HUES64 (cell line): Measurements from ENCODE around the gene PDZRN3.

ENCODE experiments used
- H3K27ac ChIP-seq: 2 replicates; pipeline ENCODE4 v1.7.0; 2013; ENCODE audit warnings: low read depth, low read length, inconsistent platforms
- H3K27me3 ChIP-seq: 2 replicates; pipeline ENCODE4 v1.6.1; 2013; ENCODE audit warnings: mild to moderate bottlenecking, low read length; ENCODE audit not compliant: insufficient read depth
- H3K36me3 ChIP-seq: 2 replicates; pipeline ENCODE4 v1.6.1; 2013; ENCODE audit warnings: mild to moderate bottlenecking, low read length; ENCODE audit not compliant: insufficient read depth
- H3K4me1 ChIP-seq: 2 replicates; pipeline ENCODE4 v1.6.1; 2013; ENCODE audit warnings: mild to moderate bottlenecking, low read length, moderate library complexity; ENCODE audit not compliant: insufficient read depth
- H3K4me3 ChIP-seq: 2 replicates; pipeline ENCODE4 v1.5.1; 2013; ENCODE audit warnings: mild to moderate bottlenecking, low read length, moderate library complexity
- H3K9ac ChIP-seq: 2 replicates; pipeline ENCODE4 v1.6.1; 2013; ENCODE audit warnings: mild to moderate bottlenecking, low read depth, low read length
- H3K9me3 ChIP-seq: 2 replicates; pipeline ENCODE4 v1.6.1; 2013; ENCODE audit warnings: low read depth, low read length; ENCODE audit not compliant: insufficient read depth
- WGBS: fragments of 150-250, 120-280 bp; methylation state at CpG from one replicate; pipeline ENCODE4 v1.1.7; 2013; ENCODE audit warnings: missing lambda C conversion rate; 5-methylcytosine and 5-hydroxymethylcytosine counted together

PDZRN3 gene

GRCh38 chr3:73433079-73433478 lies 191.7 kb downstream of the PDZRN3 start:
- Histone ChIP-seq H3K4me1 (no peaks in the 10 kb centered on the region), H3K9ac (no peak overlapping the region), H3K9me3 (no peaks in the 10 kb centered on the region), H3K27me3 (no peaks in the 10 kb centered on the region), H3K27ac (no peak overlapping the region), H3K36me3 (no peaks in the 10 kb centered on the region), H3K4me3 (no peak overlapping the region)
- 100% methylated on average over 2 of the region's 2 CpGs for WGBS

GRCh38 chr3:73432706-73433032 lies 192.1 kb downstream of the PDZRN3 start:
- H3K4me3 ChIP-seq = no peak overlapping the region
- H3K9ac ChIP-seq = no peak overlapping the region
- no peak overlapping the region for H3K27ac ChIP-seq
- H3K9me3 ChIP-seq = no peaks in the 10 kb centered on the region
- no peaks in the 10 kb centered on the region for H3K27me3 ChIP-seq
- H3K4me1 ChIP-seq = no peaks in the 10 kb centered on the region
- 100% methylated on average over 1 of the region's 1 CpG for WGBS
- no peaks in the 10 kb centered on the region for H3K36me3 ChIP-seq

- Histone ChIP-seq H3K27me3 (no peaks in the 10 kb centered on the region), H3K9ac (no peak overlapping the region), H3K36me3 (no peaks in the 10 kb centered on the region), H3K9me3 (no peaks in the 10 kb centered on the region), H3K4me3 (no peak overlapping the region), H3K27ac (no peak overlapping the region), H3K4me1 (no peaks in the 10 kb centered on the region)
- WGBS = 75% methylated on average over 9 of the region's 9 CpGs
Observed at GRCh38 chr3:73432023-73432705, 192.6 kb downstream of the PDZRN3 start.

- Histone ChIP-seq H3K27me3 (no peaks in the 10 kb centered on the region), H3K4me1 (0 out of 2 replicates have a peak, but pooled peaks cover 4% of the 10 kb centered on the region), H3K36me3 (no peaks in the 10 kb centered on the region), H3K4me3 (no peak overlapping the region), H3K27ac (no peak overlapping the region), H3K9me3 (no peaks in the 10 kb centered on the region), H3K9ac (no peak overlapping the region)
- WGBS = 85% methylated on average over 6 of the region's 6 CpGs
Observed at GRCh38 chr3:73431183-73431900, 193.4 kb downstream of the PDZRN3 start.

GRCh38 chr3:73427048-73427706 lies 197.6 kb downstream of the PDZRN3 start:
- 94% methylated on average over 11 of the region's 11 CpGs for WGBS
- Histone ChIP-seq H3K9ac (no peak overlapping the region), H3K27me3 (no peaks in the 10 kb centered on the region), H3K4me3 (no peak overlapping the region), H3K36me3 (no peaks in the 10 kb centered on the region), H3K4me1 (0 out of 2 replicates have a peak, but pooled peaks cover 4% of the 10 kb centered on the region), H3K27ac (no peak overlapping the region), H3K9me3 (no peaks in the 10 kb centered on the region)

GRCh38 chr3:73426606-73427005 lies 198.1 kb downstream of the PDZRN3 start:
- Histone ChIP-seq H3K9me3 (no peaks in the 10 kb centered on the region), H3K4me1 (0 out of 2 replicates have a peak, but pooled peaks cover 4% of the 10 kb centered on the region), H3K27me3 (no peaks in the 10 kb centered on the region), H3K27ac (no peak overlapping the region), H3K36me3 (no peaks in the 10 kb centered on the region), H3K9ac (no peak overlapping the region), H3K4me3 (no peak overlapping the region)
- WGBS = 76% methylated on average over 7 of the region's 7 CpGs

GRCh38 chr3:73423116-73423515 lies 201.6 kb downstream of the PDZRN3 start:
- Histone ChIP-seq H3K9me3 (no peaks in the 10 kb centered on the region), H3K4me1 (peaks cover 9% of the 10 kb centered on the region; the same call in 1 of the 2 replicates), H3K36me3 (no peaks in the 10 kb centered on the region), H3K27ac (no peak overlapping the region), H3K4me3 (no peak overlapping the region), H3K9ac (no peak overlapping the region), H3K27me3 (no peaks in the 10 kb centered on the region)
- WGBS = 92% methylated on average over 3 of the region's 3 CpGs

- H3K27me3 ChIP-seq = no peaks in the 10 kb centered on the region
- no peak overlapping the region for H3K4me3 ChIP-seq
- 100% methylated on average over 1 of the region's 2 CpGs for WGBS
Observed at GRCh38 chr3:73422571-73422970, 202.2 kb downstream of the PDZRN3 start.

GRCh38 chr3:73419942-73420341 lies 204.8 kb downstream of the PDZRN3 start:
- H3K4me1 ChIP-seq = peaks cover 5% of the 10 kb centered on the region
- H3K9me3 ChIP-seq = no peaks in the 10 kb centered on the region
- H3K4me3 ChIP-seq = no peak overlapping the region
- no peak overlapping the region for H3K9ac ChIP-seq
- WGBS = 94% methylated on average over 3 of the region's 3 CpGs
- H3K27me3 ChIP-seq = no peaks in the 10 kb centered on the region
- H3K27ac ChIP-seq = no peak overlapping the region
- no peaks in the 10 kb centered on the region for H3K36me3 ChIP-seq

More at GRCh38 chr3:73422571-73422970, 202.2 kb downstream of the PDZRN3 start:
- H3K9me3 ChIP-seq = no peaks in the 10 kb centered on the region
- H3K36me3 ChIP-seq = no peaks in the 10 kb centered on the region
- H3K27ac ChIP-seq = no peak overlapping the region
- no peak overlapping the region for H3K9ac ChIP-seq
- peaks cover 9% of the 10 kb centered on the region; the same call in 1 of the 2 replicates for H3K4me1 ChIP-seq

GRCh38 chr3:73419179-73419803 lies 205.4 kb downstream of the PDZRN3 start:
- H3K9ac ChIP-seq = no peak overlapping the region
- H3K36me3 ChIP-seq = no peaks in the 10 kb centered on the region
- H3K9me3 ChIP-seq = no peaks in the 10 kb centered on the region
- no peaks in the 10 kb centered on the region for H3K27me3 ChIP-seq
- WGBS = 90% methylated on average over 14 of the region's 14 CpGs
- H3K27ac ChIP-seq = no peak overlapping the region
- H3K4me1 ChIP-seq = peaks cover 5% of the 10 kb centered on the region
- no peak overlapping the region for H3K4me3 ChIP-seq

GRCh38 chr3:73418681-73419080 lies 206.1 kb downstream of the PDZRN3 start:
- no peaks in the 10 kb centered on the region for H3K27me3 ChIP-seq
- no peaks in the 10 kb centered on the region for H3K36me3 ChIP-seq
- no peak overlapping the region for H3K9ac ChIP-seq
- no peak overlapping the region for H3K27ac ChIP-seq
- H3K9me3 ChIP-seq = no peaks in the 10 kb centered on the region
- peaks cover 5% of the 10 kb centered on the region for H3K4me1 ChIP-seq
- no peak overlapping the region for H3K4me3 ChIP-seq
- 92% methylated on average over 4 of the region's 4 CpGs for whole genome bisulfite sequencing
